ENCODE data around the gene FAM20B.

The FAM20B gene

DNA sequence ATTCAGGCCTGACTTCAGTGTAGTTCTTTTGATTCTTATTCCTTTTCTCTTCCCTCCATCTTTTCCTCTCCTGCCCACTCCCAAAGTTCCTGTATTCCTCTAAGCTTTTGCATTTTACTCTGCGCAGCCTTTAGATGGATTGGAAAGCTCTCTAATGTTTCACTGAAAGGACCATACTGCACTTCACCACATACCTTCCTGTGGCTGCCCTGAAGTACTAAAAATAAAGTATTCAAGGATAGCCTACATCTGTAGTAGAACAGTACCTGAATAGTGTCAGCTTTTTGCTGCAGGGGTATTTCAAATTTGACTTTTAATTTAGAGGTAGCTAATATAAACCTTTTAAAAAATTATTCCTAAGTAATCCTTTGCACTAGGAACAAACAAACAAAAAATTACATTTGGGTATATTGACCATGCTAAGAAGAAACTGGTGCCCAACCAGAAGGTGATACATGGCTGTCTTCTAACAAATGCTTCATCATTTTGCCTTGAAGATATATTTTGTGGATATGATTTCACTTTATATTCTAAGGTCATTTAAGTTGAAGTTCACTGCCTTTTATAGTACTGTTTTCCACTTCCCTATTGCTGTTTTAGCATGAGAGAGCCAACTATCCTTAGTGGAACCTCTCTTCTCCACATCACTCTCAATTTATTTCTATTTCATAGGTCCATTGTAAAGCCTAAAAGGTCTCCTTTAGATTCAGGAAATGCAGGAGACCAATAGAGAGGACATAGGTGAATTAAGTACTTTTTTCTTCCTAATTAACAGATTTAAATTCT, 22.8 kb downstream of the FAM20B start:
- no peak for DNase-seq (ENCODE audit: low read depth)

GRCh38 chr1:179052776-179053175, 27.1 kb downstream of the FAM20B start:
- no peak for DNase-seq (ENCODE audit: low read depth)

DNA sequence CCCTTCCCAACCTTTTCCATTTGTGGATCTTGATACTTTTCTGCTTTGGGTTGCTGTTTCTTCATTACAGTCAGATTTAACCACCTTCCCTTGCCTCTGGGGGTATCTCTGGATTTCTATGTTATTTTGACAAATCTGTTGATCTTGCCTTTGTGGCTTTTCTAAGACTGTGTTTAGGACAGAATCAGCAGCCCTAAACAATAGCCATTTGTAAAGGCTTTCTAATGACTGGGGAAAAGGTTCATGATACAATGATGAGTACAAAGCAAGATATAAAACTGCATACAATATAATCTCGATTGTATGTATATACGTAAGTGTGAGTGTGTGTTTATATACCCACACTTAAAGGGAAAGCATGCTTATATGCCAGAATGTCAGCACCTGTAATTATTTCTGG, 27.8 kb downstream of the FAM20B start:
- DNase-seq (ENCODE audit: low read depth) = no peak

DNA sequence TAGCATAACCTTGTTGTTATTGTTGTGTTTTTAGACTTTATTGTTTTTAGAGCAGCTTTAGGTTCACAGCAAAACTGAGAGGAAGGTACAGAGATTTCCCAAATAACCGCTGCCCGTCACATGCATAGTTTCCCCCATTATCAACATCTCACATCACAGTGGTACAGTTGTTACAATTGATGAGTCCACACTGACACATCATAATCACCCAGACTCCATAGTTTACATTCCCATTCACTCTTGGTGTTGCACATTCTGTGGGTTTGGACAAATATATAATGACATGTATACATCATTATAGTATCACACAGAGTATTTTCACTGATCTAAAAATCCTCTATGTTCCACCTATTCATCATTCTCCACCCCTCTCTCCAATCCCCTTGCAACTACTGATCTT, 30.2 kb downstream of the FAM20B start:
- DNase-seq (ENCODE audit: low read depth) = no peak

- DNase-seq (ENCODE audit: low read depth) = no peak
These were observed 33.1 kb downstream of the FAM20B start for GRCh38 chr1:179058487-179059483.

DNA sequence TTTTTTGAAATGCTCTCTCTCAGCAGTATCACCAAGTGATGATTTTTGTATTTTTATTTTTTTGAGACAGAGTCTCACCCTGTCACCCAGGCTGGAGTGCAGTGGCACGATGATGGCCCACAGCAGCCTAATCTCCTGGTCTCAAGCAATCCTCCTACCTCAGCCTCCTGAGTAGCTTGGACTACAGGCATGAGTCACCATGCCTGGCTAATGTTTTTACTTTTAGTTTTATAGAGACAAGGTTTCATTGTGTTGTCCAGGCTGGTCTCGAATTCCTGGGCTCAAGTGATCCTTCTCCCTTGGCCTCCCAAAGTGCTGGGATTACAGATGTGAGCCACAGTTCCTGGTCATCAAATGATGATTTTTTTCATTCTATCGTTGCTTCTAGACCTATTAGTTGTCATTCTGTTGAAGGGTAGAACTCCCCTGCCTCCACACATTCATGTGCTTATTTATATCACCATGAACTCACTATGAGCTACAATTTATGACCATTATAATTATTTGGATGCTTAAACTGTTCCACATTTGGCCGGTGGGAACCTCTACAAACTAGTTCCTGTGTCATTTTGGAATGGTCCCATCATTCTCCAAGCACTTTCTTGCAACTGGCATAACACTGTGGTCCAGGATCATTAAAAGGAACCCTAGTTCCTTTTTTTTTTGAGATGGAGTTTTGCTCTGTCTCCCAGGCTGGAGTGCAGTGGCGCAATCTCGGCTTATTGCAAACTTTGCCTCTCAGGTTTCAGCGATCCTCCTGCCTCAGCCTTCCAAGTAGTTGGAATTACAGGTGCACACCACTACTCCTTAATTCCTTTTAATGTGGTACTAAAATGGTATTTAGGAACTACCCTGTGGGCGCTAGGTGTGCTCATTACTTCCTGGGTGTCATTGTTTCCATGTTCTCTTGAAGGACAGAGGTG, 35.9 kb downstream of the FAM20B start:
- DNase-seq (ENCODE audit: low read depth) = no peak

- DNase-seq (ENCODE audit: low read depth) = no peak
These were observed 40.8 kb downstream of the FAM20B start for GRCh38 chr1:179066471-179066870.

DNA sequence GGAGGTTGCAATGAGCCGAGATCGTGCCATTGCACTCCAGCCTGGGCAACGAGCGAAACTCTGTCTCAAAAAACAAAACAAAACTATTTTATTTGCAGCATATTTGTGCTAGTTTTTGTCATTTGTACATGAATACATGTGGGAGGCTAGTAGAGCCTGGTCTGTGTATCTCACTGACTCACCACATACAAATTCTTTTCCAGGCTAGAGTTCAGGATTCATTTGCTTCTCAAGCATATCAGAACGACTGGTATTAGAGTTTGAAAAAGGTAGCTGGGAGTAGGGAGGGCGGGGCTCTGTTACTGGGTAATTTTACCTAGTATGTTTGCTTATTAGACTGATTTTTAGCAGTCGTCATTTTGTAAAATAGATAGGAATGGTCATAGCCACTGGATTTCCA, 51.7 kb downstream of the FAM20B start:
- DNase-seq (ENCODE audit: low read depth) = no peak

- no peak for DNase-seq (ENCODE audit: low read depth)
These were observed 53.5 kb downstream of the FAM20B start for GRCh38 chr1:179079113-179079761.

DNA sequence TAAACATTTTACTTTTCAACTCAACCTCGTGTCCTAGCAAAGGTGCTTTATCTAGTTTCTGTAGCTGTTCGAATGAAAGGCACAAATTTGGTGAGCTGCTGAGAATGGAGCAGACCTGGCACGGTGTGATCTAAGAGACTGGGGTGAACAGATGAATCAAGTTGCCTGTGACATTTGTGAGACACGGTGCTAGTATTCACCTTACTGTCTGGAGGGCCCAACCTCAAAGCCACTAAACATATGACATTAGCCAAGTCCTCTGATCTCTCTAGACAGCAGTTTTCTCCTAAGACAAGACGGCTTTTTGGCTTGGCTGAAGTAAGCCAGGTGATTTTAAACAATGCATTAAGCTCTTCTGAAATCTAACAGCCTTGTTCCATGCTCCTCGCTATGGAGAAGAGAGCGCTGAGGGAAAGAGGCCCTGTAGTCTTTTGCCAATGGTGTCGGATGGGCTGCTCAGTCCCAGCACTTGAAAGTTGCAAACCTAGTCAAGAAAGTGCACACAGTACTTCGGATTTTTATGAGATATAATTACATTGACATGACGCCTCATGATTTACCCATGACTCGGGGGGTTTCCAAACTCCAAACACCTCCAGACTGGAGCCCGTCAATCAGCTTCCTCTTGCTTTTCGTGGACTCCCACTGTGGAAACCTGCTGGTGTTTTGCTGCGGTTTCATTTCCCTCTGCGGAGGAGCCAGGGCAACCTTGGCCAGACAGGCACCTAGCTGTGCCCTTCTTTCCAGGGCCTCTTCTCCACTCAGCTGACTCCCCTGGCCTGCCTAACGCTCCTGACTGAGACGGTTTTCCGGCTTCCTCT, 55.4 kb downstream of the FAM20B start:
- DNase-seq (ENCODE audit: low read depth) = no peak

DNA sequence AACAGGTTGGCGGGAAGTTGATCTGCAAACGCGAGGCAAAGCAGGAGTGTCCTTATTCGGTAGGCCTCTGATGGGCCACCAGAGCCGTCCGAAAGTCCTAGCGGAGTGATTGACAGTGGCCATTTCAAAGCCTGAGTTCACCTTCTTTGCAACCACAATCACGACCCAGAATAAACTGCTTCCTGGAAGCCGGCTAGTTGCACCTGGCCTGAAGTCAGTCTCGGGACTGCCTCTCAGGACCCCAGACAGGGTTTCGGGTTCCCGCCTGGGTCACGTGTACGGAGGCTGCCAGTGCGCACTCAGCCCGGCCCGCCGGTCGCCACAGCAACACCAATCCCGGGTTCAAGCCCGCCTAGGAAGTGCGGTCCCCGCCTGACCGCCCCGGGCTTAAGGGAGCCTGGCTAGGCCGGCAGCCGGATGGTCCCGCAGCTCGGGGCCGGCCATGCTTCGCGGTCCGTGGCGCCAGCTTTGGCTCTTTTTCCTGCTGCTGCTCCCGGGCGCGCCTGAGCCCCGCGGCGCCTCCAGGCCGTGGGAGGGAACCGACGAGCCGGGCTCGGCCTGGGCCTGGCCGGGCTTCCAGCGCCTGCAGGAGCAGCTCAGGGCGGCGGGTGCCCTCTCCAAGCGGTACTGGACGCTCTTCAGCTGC, 56.1 kb downstream of the FAM20B start, which contains the start of gene TOR3A:
Gene TOR3A, plus strand, starts transcription at position 384 of the 646 bp plus-strand sequence. Its CDS starts 59 bp downstream, at position 443.
- DNase-seq (ENCODE audit: low read depth) = peak; percentile 52

DNA sequence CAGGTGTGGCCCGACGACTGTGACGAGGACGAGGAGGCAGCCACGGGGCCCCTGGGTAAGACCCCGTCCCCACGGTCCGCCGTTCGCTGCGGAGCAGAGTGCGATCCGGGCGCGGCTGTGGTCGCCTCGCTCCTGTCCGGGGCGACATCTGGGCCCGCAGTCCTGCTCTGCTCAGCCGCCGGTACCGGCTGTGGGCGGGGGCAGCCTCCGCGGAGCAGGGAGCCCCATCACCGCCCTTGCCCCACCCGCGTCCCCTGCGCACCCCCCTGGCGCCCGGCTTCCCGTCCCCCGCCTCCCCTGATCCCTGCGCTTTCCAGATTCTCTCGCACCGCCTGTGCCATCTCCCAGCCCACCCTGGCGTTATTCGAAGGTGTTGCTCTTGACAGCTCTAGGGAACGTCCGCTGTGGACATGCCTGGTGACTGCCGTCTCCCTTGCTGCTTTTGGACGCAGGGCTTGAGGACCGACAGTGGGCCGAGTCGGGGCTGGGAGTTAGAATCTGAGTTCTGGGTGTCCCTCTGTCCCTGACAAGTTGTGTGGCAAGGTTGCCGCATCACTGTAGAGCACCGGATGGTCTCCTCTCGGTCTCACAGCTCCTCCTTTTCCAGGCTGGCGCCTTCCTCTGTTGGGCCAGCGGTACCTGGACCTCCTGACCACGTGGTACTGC, 56.8 kb downstream of the FAM20B start:
- DNase-seq (ENCODE audit: low read depth) = no peak

DNA sequence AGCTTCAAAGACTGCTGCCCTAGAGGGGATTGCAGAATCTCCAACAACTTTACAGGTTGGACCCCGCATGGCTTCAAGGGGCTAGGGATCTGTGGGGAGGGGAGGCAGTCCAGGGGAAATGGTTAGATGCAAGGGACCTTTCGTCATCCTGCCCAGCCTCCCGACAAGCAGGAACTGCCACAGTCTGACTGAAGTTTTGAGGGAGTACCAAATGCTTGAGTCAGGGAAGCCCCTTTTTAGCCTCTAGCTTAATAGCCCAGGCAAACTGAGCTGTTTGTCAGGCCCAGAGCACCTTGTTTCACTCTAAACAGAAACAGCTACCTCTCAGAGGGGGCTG, 57.3 kb downstream of the FAM20B start:
- DNase-seq (ENCODE audit: low read depth) = no peak

GRCh38 chr1:179083533-179083932, 57.8 kb downstream of the FAM20B start:
- DNase-seq (ENCODE audit: low read depth) = no peak

GRCh38 chr1:179087665-179088064, 62.0 kb downstream of the FAM20B start:
- no peak for DNase-seq (ENCODE audit: low read depth)

GRCh38 chr1:179089827-179090482, 64.3 kb downstream of the FAM20B start:
- no peak for DNase-seq (ENCODE audit: low read depth)

- DNase-seq (ENCODE audit: low read depth) = no peak
These were observed 64.8 kb downstream of the FAM20B start for GRCh38 chr1:179090522-179090921.

- DNase-seq (ENCODE audit: low read depth) = no peak
These were observed 65.2 kb downstream of the FAM20B start for GRCh38 chr1:179090923-179091322.

DNA sequence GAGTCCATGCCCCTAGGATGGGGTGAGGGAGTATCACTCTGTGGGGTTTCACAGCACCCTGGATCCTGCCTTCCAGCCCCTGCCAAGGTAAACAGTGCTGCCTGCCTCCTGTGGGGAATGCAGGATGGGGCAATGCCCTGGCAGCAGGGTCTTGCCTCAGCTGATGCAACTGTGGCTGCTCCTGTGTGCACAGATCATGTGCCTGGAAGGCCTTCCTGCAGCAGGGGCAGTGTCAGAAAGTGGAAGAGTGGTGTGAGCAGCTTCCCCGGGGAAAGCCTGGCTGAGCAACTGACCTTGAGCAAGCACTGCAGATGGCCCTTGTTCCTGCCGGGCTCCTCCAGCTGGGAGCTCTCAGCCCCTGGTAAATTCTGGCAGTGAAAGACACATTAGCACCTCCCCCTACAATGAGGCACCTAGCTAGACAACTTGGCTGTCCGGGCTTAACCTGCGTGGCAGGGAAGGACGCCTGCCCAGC, 66.0 kb downstream of the FAM20B start:
- no peak for DNase-seq (ENCODE audit: low read depth)

All from activated gamma-delta T cell treated with anti-CD3 and anti-CD28 coated beads, Interleukin-2, amount 50 U/mL, for 16 hours (primary cell).